ENCODE data around the gene SMURF1. TPM values are rescaled to one million over a fixed set of nuclear protein-coding genes. Genes with fewer than 3 reads are reported as not detected.

Gene SMURF1
- total and polyA plus RNA-seq, 2 of the 8 experiments (the other 6 are each of a cell fraction or from before 2014, with no cell fraction given), result 9.6 to 24.5 TPM

- no peak overlapping the region for H2AFZ ChIP-seq (ENCODE audit: low read length)
- H4K8ac ChIP-seq (ENCODE audit: extremely low read depth, insufficient read depth, low read length), result no peak overlapping the region
- no peak overlapping the region for H2BK12ac ChIP-seq (ENCODE audit: low read depth, low read length)
- no peaks in the 10 kb centered on the region for H3K23me2 ChIP-seq (ENCODE audit: low read depth, low read length)
- no peak overlapping the region for H3K4me3 ChIP-seq (ENCODE audit: extremely low read depth in 1 of 4, insufficient read depth in 2 of 4, low read depth in 3 of 4, low read length in 4 of 4)
- H3K36me3 ChIP-seq (ENCODE audit: control insufficient read depth in 2 of 4, insufficient read depth in 4 of 4, low read length in 3 of 4), result peaks cover 18 to 72% (median 46%) of the 10 kb centered on the region in 4 experiments; a peak in 6 of 8 replicates
- WGBS, 2 experiments (ENCODE audit: extremely low coverage in 1 of 2, insufficient coverage in 1 of 2, insufficient read length in 1 of 2, insufficient replicate concordance in 2 of 2, low coverage in 1 of 2, low lambda C conversion rate in 2 of 2, missing lambda C conversion rate in 1 of 2), result 91% methylated on average over 34 of the region's 36 CpGs; no CpG with 5 or more reads in 1 of the 2 experiments
- TF ChIP-seq GABPA (IDR thresholded peaks at IDR 0.05; ENCODE audit: borderline replicate concordance, insufficient read depth, low read length) (no peak), RFX5 (IDR thresholded peaks at IDR 0.05; ENCODE audit: borderline replicate concordance, low read depth, low read length) (no peak), RAD21 (IDR thresholded peaks at IDR 0.05 in 1 of 2, conservative IDR thresholded peaks at IDR 0.05 in 1 of 2; ENCODE audit: low read depth in 2 of 2, low read length in 2 of 2) (no peak), TAF1 (IDR thresholded peaks at IDR 0.05; ENCODE audit: low read depth, low read length) (no peak), CHD2 (IDR thresholded peaks at IDR 0.05; ENCODE audit: low read length) (no peak), CREB1 (IDR thresholded peaks at IDR 0.05) (no peak), KDM1A (IDR thresholded peaks at IDR 0.05; ENCODE audit: borderline replicate concordance, low read length) (no peak), EP300 (IDR thresholded peaks at IDR 0.05; ENCODE audit: borderline replicate concordance in 1 of 2, low read depth in 2 of 2, low read length in 2 of 2) (no peak), ASH2L (IDR thresholded peaks at IDR 0.05; ENCODE audit: low read length) (no peak), KDM4A (IDR thresholded peaks at IDR 0.05; ENCODE audit: low read depth, low read length, severe bottlenecking) (no peak), POLR2AphosphoS5 (IDR thresholded peaks at IDR 0.05; ENCODE audit: low read depth, low read length) (no peak), POLR2A (IDR thresholded peaks at IDR 0.05; ENCODE audit: control extremely low read depth in 1 of 2, low read depth in 2 of 2, low read length in 2 of 2) (no peak), MAFK (IDR thresholded peaks at IDR 0.05; ENCODE audit: low read depth, low read length) (no peak), ZNF274 (IDR thresholded peaks at IDR 0.05; ENCODE audit: borderline replicate concordance, extremely low read depth, low read length) (no peak)
- H3K9me3 ChIP-seq (ENCODE audit: insufficient read depth in 2 of 2, low read depth in 1 of 2, low read length in 1 of 2), result no peaks in the 10 kb centered on the region
- FAIRE-seq (no peak), DNase-seq (ENCODE audit: low read depth in 1 of 2, low spot score in 2 of 2) (no peak)
- no peak overlapping the region for H3K23ac ChIP-seq (ENCODE audit: insufficient read length)
- no peak overlapping the region for H3K14ac ChIP-seq (ENCODE audit: insufficient read length)
- ChIA-PET POLR2A (ENCODE audit: partially characterized antibody) (no interaction called here), CTCF (ENCODE audit: partially characterized antibody) (no interaction called here)
- no peaks in the 10 kb centered on the region for H3K79me2 ChIP-seq (ENCODE audit: control insufficient read depth in 1 of 2, insufficient read depth in 2 of 2, low read length in 2 of 2)
- no peaks in the 10 kb centered on the region for H3K4me1 ChIP-seq (replicated peaks in 1 of 4; ENCODE audit: control insufficient read depth in 3 of 4, insufficient read depth in 4 of 4, low read length in 3 of 4)
- no peak overlapping the region for H2AK5ac ChIP-seq (ENCODE audit: low read depth, low read length)
- H3K4me2 ChIP-seq (ENCODE audit: insufficient read depth in 1 of 2, low read depth in 2 of 2, low read length in 2 of 2), result no peak overlapping the region
- H2BK20ac ChIP-seq (ENCODE audit: low read length), result no peak overlapping the region
- no peak overlapping the region for H2BK5ac ChIP-seq (ENCODE audit: low read depth, low read length)
- no peak overlapping the region for H3K9ac ChIP-seq (replicated peaks in 1 of 4; ENCODE audit: extremely low read depth in 1 of 4, low read depth in 3 of 4, low read length in 3 of 4)
- H3K56ac ChIP-seq (replicated peaks; ENCODE audit: insufficient read length, low read depth, low read length), result no peak overlapping the region
- no peak overlapping the region for H4K5ac ChIP-seq (ENCODE audit: insufficient read length, low read depth, low read length)
- no peak overlapping the region for H2BK15ac ChIP-seq (ENCODE audit: low read length)
- H3K27me3 ChIP-seq (replicated peaks in 1 of 4; ENCODE audit: control insufficient read depth in 3 of 4, extremely low read depth in 1 of 4, insufficient read depth in 3 of 4, low read length in 3 of 4), result no peaks in the 10 kb centered on the region
- H3K4ac ChIP-seq (replicated peaks; ENCODE audit: insufficient read length, low read depth, low read length), result no peak overlapping the region
- H4K91ac ChIP-seq (replicated peaks; ENCODE audit: insufficient read length, low read length), result no peak overlapping the region
- no peak overlapping the region for H3K27ac ChIP-seq (ENCODE audit: low read depth, low read length)
- peaks cover 2% of the 10 kb centered on the region in 2 experiments for H4K20me1 ChIP-seq (replicated peaks in 1 of 2; ENCODE audit: control insufficient read depth in 1 of 2, insufficient read depth in 2 of 2, low read length in 2 of 2)
- H3K18ac ChIP-seq (ENCODE audit: extremely low read depth, low read length), result no peak overlapping the region
- no peaks in the 10 kb centered on the region; the same call in 1 of the 2 replicates for H3K79me1 ChIP-seq (ENCODE audit: low read depth, low read length)
- H2BK120ac ChIP-seq (replicated peaks; ENCODE audit: low read depth, low read length), result no peak overlapping the region
Observed at GRCh38 chr7:99011706-99012404, 132.1 kb downstream of the SMURF1 start.

Data from H1 (cell line).